Loucy (cell line): Measurements from ENCODE around the gene ADCY6.

Experiments
- H2AFZ ChIP-seq: fragments of 200-600 bp; sonication (generic); 2 replicates; pipeline ENCODE4 v1.6.0; 2016; ENCODE audit warnings: antibody characterized with exemption, mild to moderate bottlenecking, low read length, moderate library complexity
- H3F3A ChIP-seq: fragments of 200-600 bp; 2 replicates; pipeline ENCODE4 v1.6.0; 2016; ENCODE audit warnings: antibody characterized with exemption, low read depth, mild to moderate bottlenecking
- H3K27me3 ChIP-seq: fragments of 200-600 bp; sonication (generic); 2 replicates; pipeline ENCODE4 v1.6.1; 2014; ENCODE audit warnings: low read length, mild to moderate bottlenecking; ENCODE audit not compliant: insufficient read depth, poor library complexity, severe bottlenecking
- H3K36me3 ChIP-seq: fragments of 200-600 bp; sonication (generic); 2 replicates; pipeline ENCODE4 v1.6.1; 2016; ENCODE audit warnings: low read length; ENCODE audit not compliant: insufficient read depth
- H3K4me1 ChIP-seq: fragments of 200-600 bp; sonication (generic); 2 replicates; pipeline ENCODE4 v1.5.1; 2014; ENCODE audit warnings: low read length, mild to moderate bottlenecking; ENCODE audit not compliant: insufficient read depth, poor library complexity, severe bottlenecking
- H3K4me2 ChIP-seq: fragments of 200-600 bp; sonication (generic); 2 replicates; pipeline ENCODE4 v1.6.0; 2014; ENCODE audit warnings: antibody characterized with exemption, low read length, low read depth, mild to moderate bottlenecking; ENCODE audit not compliant: poor library complexity, severe bottlenecking
- H3K4me3 ChIP-seq: fragments of 200-600 bp; sonication (generic); 2 replicates; pipeline ENCODE4 v1.5.1; 2014; ENCODE audit warnings: low read length, mild to moderate bottlenecking, mixed read lengths; ENCODE audit not compliant: poor library complexity, severe bottlenecking
- H3K79me2 ChIP-seq: fragments of 200-600 bp; sonication (generic); 2 replicates; pipeline ENCODE4 v1.6.1; 2014; ENCODE audit warnings: low read length; ENCODE audit not compliant: insufficient read depth
- H3K9ac ChIP-seq: fragments of 200-600 bp; sonication (generic); 2 replicates; pipeline ENCODE4 v1.6.0; 2014; ENCODE audit warnings: mild to moderate bottlenecking, low read depth, low read length, moderate library complexity; ENCODE audit not compliant: poor library complexity, severe bottlenecking
- H3K9me2 ChIP-seq: fragments of 200-600 bp; sonication (generic); replicated peaks from 2 replicates; pipeline ENCODE4 v1.6.1; 2016; ENCODE audit warnings: low read depth, low read length, mixed read lengths
- H3K9me3 ChIP-seq: fragments of 200-600 bp; sonication (generic); 2 replicates; pipeline ENCODE4 v1.6.1; 2014; ENCODE audit warnings: mild to moderate bottlenecking, antibody characterized with exemption, low read length, low read depth; ENCODE audit not compliant: insufficient read depth
- H4K20me1 ChIP-seq: fragments of 200-600 bp; sonication (generic); 2 replicates; pipeline ENCODE4 v1.6.0; 2014; ENCODE audit warnings: antibody characterized with exemption, low read length, mild to moderate bottlenecking; ENCODE audit not compliant: insufficient read depth, poor library complexity, severe bottlenecking
- EZH2phosphoT487 ChIP-seq: fragments of 200-600 bp; IDR thresholded peaks from 2 replicates; pipeline ENCODE4 v1.6.1; 2018; ENCODE audit warnings: antibody characterized with exemption, mild to moderate bottlenecking, moderate library complexity, borderline replicate concordance
- TF ChIP-seq, protein P1 (sequence below): fragments of 200-600 bp; sonication (generic); conservative IDR thresholded peaks from 2 replicates; pipeline ENCODE4 v1.5.1; 2014; ENCODE audit warnings: mild to moderate bottlenecking, antibody characterized with exemption, low read length

Gene ADCY6

GRCh38 chr12:48824905-48825304 is 36.0 kb upstream of the ADCY6 start:
- peaks cover 23% of the 10 kb centered on the region; the same call in 1 of the 2 replicates for H3K36me3 ChIP-seq
- no peak for TF ChIP-seq EZH2phosphoT487
- TF ChIP-seq, protein P1, sequence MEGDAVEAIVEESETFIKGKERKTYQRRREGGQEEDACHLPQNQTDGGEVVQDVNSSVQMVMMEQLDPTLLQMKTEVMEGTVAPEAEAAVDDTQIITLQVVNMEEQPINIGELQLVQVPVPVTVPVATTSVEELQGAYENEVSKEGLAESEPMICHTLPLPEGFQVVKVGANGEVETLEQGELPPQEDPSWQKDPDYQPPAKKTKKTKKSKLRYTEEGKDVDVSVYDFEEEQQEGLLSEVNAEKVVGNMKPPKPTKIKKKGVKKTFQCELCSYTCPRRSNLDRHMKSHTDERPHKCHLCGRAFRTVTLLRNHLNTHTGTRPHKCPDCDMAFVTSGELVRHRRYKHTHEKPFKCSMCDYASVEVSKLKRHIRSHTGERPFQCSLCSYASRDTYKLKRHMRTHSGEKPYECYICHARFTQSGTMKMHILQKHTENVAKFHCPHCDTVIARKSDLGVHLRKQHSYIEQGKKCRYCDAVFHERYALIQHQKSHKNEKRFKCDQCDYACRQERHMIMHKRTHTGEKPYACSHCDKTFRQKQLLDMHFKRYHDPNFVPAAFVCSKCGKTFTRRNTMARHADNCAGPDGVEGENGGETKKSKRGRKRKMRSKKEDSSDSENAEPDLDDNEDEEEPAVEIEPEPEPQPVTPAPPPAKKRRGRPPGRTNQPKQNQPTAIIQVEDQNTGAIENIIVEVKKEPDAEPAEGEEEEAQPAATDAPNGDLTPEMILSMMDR, result no peak

GRCh38 chr12:48824112-48824511 is 35.2 kb upstream of the ADCY6 start:
- Histone ChIP-seq H3K9me2 (no peaks in the 10 kb centered on the region), H3K36me3 (peaks cover 15% of the 10 kb centered on the region; the same call in 1 of the 2 replicates), H4K20me1 (peaks cover 6% of the 10 kb centered on the region), H3K79me2 (no peaks in the 10 kb centered on the region), H3F3A (no peaks in the 10 kb centered on the region), H3K4me2 (no peak overlapping the region), H3K9me3 (no peaks in the 10 kb centered on the region), H2AFZ (no peak overlapping the region), H3K4me1 (peaks cover 4% of the 10 kb centered on the region), H3K9ac (no peak overlapping the region), H3K4me3 (no peak overlapping the region), H3K27me3 (no peaks in the 10 kb centered on the region)
- TF ChIP-seq EZH2phosphoT487, result no peak
- TF ChIP-seq, protein P1, result no peak

More at GRCh38 chr12:48824905-48825304, 36.0 kb upstream of the ADCY6 start:
- Histone ChIP-seq H3K4me3 (no peak overlapping the region), H2AFZ (no peak overlapping the region), H3K9ac (no peak overlapping the region), H3K27me3 (no peaks in the 10 kb centered on the region), H3K9me2 (no peaks in the 10 kb centered on the region), H3K79me2 (no peaks in the 10 kb centered on the region), H4K20me1 (no peaks in the 10 kb centered on the region), H3F3A (no peaks in the 10 kb centered on the region), H3K4me2 (no peak overlapping the region), H3K4me1 (no peaks in the 10 kb centered on the region), H3K9me3 (no peaks in the 10 kb centered on the region)

GRCh38 chr12:48823281-48823680 is 34.4 kb upstream of the ADCY6 start:
- Histone ChIP-seq H3K36me3 (peaks cover 7% of the 10 kb centered on the region; the same call in 1 of the 2 replicates), H3K4me1 (peaks cover 9% of the 10 kb centered on the region), H3K4me2 (no peak overlapping the region), H3K27me3 (no peaks in the 10 kb centered on the region), H3K9me3 (no peaks in the 10 kb centered on the region), H3K4me3 (no peak overlapping the region), H3K9ac (no peak overlapping the region), H3K79me2 (no peaks in the 10 kb centered on the region), H4K20me1 (peaks cover 7% of the 10 kb centered on the region), H2AFZ (no peak overlapping the region), H3F3A (no peaks in the 10 kb centered on the region), H3K9me2 (no peaks in the 10 kb centered on the region)
- TF ChIP-seq EZH2phosphoT487, result no peak
- TF ChIP-seq, protein P1, result no peak
